K562 (cell line): Measurements from ENCODE around the gene GLB1L2. TPM values are rescaled to one million over a fixed set of nuclear protein-coding genes. Genes with fewer than 3 reads are reported as not detected.

Source experiments
- ATAC-seq: fragments of 200-7000 bp; cut with Tn5 transposase; 3 replicates; pipeline ENCODE4 v1.9.1; 2020; ENCODE audit warnings: moderate library complexity
- BruUV-seq: library from RNA; stranded (reverse); fragments of 400-500 nt; replicated peaks from 2 replicates; lab custom pipeline; 2021; lab: Mats Ljungman, UMichigan
- CTCF ChIA-PET: fragments of 300-600 bp; formaldehyde crosslinking; extraction: SDS; loops from one replicate; lab custom pipeline; 2021; ENCODE audit warnings: low intra/inter-chr PET ratio; lab: Yijun Ruan, JAX
- POLR2A ChIA-PET: fragments of 300-600, 350-650 bp; sonication (Branson Sonifier 250); formaldehyde crosslinking; extraction: SDS; loops from one replicate; lab custom pipeline; 2021; ENCODE audit warnings: antibody characterized with exemption, inconsistent platforms; lab: Yijun Ruan, JAX
- DNase-seq, 4 experiments: peaks; one replicate each; pipeline versions ENCODE4 v3.0.0 to v3.0.0-alpha.2; 2011 to 2018; ENCODE audit warnings: low spot score in 3 of 4, mixed read lengths in 3 of 4; ENCODE audit errors: extremely low read depth in 1 of 4
- FAIRE-seq: peaks from 2 replicates; lab custom pipeline; 2011; peaks lifted over from hg19 to GRCh38; lab: Jason Lieb, UNC
- H2AFZ ChIP-seq: 2 replicates; pipeline ENCODE4 v1.6.0; 2011; ENCODE audit warnings: low read depth, low read length, control low read depth, inconsistent platforms
- H3K27ac ChIP-seq: fragments of 200-600 bp; 3 replicates; pipeline ENCODE4 v1.8.0; 2011; ENCODE audit warnings: low read depth, mild to moderate bottlenecking, control low read depth, inconsistent platforms, low read length, moderate library complexity, mixed read lengths; ENCODE audit errors: extremely low read depth
- H3K27me3 ChIP-seq, 2 experiments: fragments of 300-600 bp in 1 of 2; 2 replicates in 1 of 2; 3 replicates in 1 of 2; pipeline versions ENCODE4 v1.6.0 to v1.8.0; 2011; ENCODE audit warnings: inconsistent platforms in 2 of 2, low read length in 2 of 2, mild to moderate bottlenecking in 1 of 2, mixed read lengths in 1 of 2, moderate library complexity in 1 of 2; ENCODE audit not compliant: control insufficient read depth in 2 of 2, insufficient read depth in 2 of 2
- H3K36me3 ChIP-seq: fragments of 300-600 bp; 3 replicates; pipeline ENCODE4 v1.8.0; 2011; ENCODE audit warnings: mild to moderate bottlenecking, low read length, inconsistent platforms; ENCODE audit not compliant: control insufficient read depth, insufficient read depth
- H3K4me1 ChIP-seq, 2 experiments: fragments of 200-600 bp in 1 of 2; replicated peaks in 1 of 2; 2 replicates in 1 of 2; 3 replicates in 1 of 2; pipeline versions ENCODE4 v1.5.1 to v1.8.0; 2011; ENCODE audit warnings: inconsistent platforms in 2 of 2, low read length in 2 of 2, mild to moderate bottlenecking in 1 of 2, mixed read lengths in 1 of 2, moderate library complexity in 1 of 2; ENCODE audit not compliant: control insufficient read depth in 2 of 2, insufficient read depth in 2 of 2
- H3K4me2 ChIP-seq: 2 replicates; pipeline ENCODE4 v1.6.1; 2011; ENCODE audit warnings: low read length, control low read depth, inconsistent platforms, mixed read lengths; ENCODE audit not compliant: insufficient read depth
- H3K4me3 ChIP-seq: fragments of 200-600 bp; sonication (generic), shearing (Covaris generic); 2 replicates; pipeline ENCODE4 v1.5.1; 2016; ENCODE audit warnings: control low read depth, inconsistent platforms
- H3K79me2 ChIP-seq: fragments of 200-600 bp; 3 replicates; pipeline ENCODE4 v1.8.0; 2011; ENCODE audit warnings: low read length, inconsistent platforms; ENCODE audit not compliant: control insufficient read depth, insufficient read depth
- H3K9ac ChIP-seq, 2 experiments: 2 replicates each; pipeline versions ENCODE4 v1.6.0 to v1.6.1; 2011; ENCODE audit warnings: low read depth in 2 of 2, low read length in 2 of 2, control low read depth in 1 of 2, inconsistent platforms in 1 of 2, mild to moderate bottlenecking in 1 of 2, mixed read lengths in 1 of 2; ENCODE audit not compliant: insufficient read depth in 1 of 2
- H3K9me1 ChIP-seq: one replicate; pipeline ENCODE4 v1.6.0; 2011; ENCODE audit warnings: inconsistent platforms, mild to moderate bottlenecking, low read length, moderate library complexity; ENCODE audit not compliant: control insufficient read depth, insufficient read depth
- H3K9me3 ChIP-seq: replicated peaks from 2 replicates; pipeline ENCODE4 v1.5.1; 2011; ENCODE audit warnings: low read depth, low read length, inconsistent platforms; ENCODE audit not compliant: control insufficient read depth, insufficient read depth
- H4K20me1 ChIP-seq: replicated peaks from 2 replicates; pipeline ENCODE4 v1.6.1; 2011; ENCODE audit warnings: low read length, inconsistent platforms, mixed read lengths; ENCODE audit not compliant: control insufficient read depth, insufficient read depth
- AFF4 ChIP-seq: sonication (generic); formaldehyde crosslinking; IDR thresholded peaks from 2 replicates; pipeline ENCODE4 v1.8.0; 2023; ENCODE audit warnings: mild to moderate bottlenecking, missing genetic modification reagents
- ATF7 ChIP-seq: fragments of 450-650 bp; IDR thresholded peaks from 2 replicates; pipeline ENCODE4 v1.7.1; 2014; ENCODE audit warnings: mild to moderate bottlenecking, moderate library complexity
- BCLAF1 ChIP-seq, 2 experiments: fragments of 450-650 bp in 1 of 2; IDR thresholded peaks; 2 replicates each; pipeline ENCODE4 v1.6.1; 2011 to 2017; ENCODE audit warnings: low read depth in 2 of 2, antibody characterized with exemption in 1 of 2, borderline replicate concordance in 1 of 2, low read length in 1 of 2, mild to moderate bottlenecking in 1 of 2, mixed read lengths in 1 of 2; ENCODE audit not compliant: control insufficient read depth in 1 of 2
- ESRRB ChIP-seq: fragments of 250-450 bp; sonication (Bioruptor Pico); IDR thresholded peaks from 2 replicates; pipeline ENCODE4 v1.5.0; 2020; ENCODE audit warnings: mild to moderate bottlenecking, moderate library complexity, borderline replicate concordance
- PHB2 ChIP-seq: fragments of 450-650 bp; IDR thresholded peaks from 2 replicates; pipeline ENCODE4 v1.6.1; 2017; ENCODE audit warnings: low read depth
- PTBP1 ChIP-seq: fragments of 200-400 bp; formaldehyde crosslinking; IDR thresholded peaks from 2 replicates; pipeline ENCODE4 v1.6.1; 2017; ENCODE audit warnings: low read depth, low read length
- RAD51 ChIP-seq: fragments of 450-650 bp; IDR thresholded peaks from 2 replicates; pipeline ENCODE4 v1.7.1; 2016; ENCODE audit warnings: low read depth, mild to moderate bottlenecking, borderline replicate concordance
- SUPT5H ChIP-seq: fragments of 450-650 bp; IDR thresholded peaks from 2 replicates; pipeline ENCODE4 v1.6.1; 2016
- ZFP91 ChIP-seq: sonication (generic); formaldehyde crosslinking; IDR thresholded peaks from 2 replicates; pipeline ENCODE4 v1.8.0; 2022; ENCODE audit warnings: mild to moderate bottlenecking, missing genetic modification reagents
- ZNF217 ChIP-seq: sonication (generic); formaldehyde crosslinking; IDR thresholded peaks from 2 replicates; pipeline ENCODE4 v1.8.0; 2022; ENCODE audit warnings: mild to moderate bottlenecking, missing genetic modification reagents
- ZNF253 ChIP-seq: fragments of 250-450 bp; sonication (Bioruptor Pico); conservative IDR thresholded peaks from 2 replicates; pipeline ENCODE4 v1.6.1; 2021; ENCODE audit warnings: mild to moderate bottlenecking
- WGBS: fragments of 100-300 bp; shearing (Covaris generic); methylation state at CpG from one replicate; pipeline ENCODE4 v1.1.6; 2016; ENCODE audit warnings: low coverage, mixed read lengths; ENCODE audit not compliant: insufficient coverage; ENCODE audit errors: missing lambda C conversion rate; 5-methylcytosine and 5-hydroxymethylcytosine counted together
- in situ Hi-C: fragments of 300-500 bp; cut with MboI; formaldehyde crosslinking; loops from 4 replicates; pipeline ENCODE4 v1.15.0; 2018; ENCODE audit warnings: inconsistent platforms, mixed read lengths
- intact Hi-C: fragments of 100-400 bp; cut with micrococcal nuclease; formaldehyde crosslinking; loops from 2 replicates; pipeline ENCODE4 v1.14.2; 2022
- polyA plus RNA-seq, 8 experiments: library from polyadenylated mRNA; depleted of rRNA in 4 of 8; stranded (reverse) in 5 of 8; unstranded in 3 of 8; fragments of >200 nt; fragmentation: Nextera tagmentation in 2 of 8; fragmentation: Illumina TruSeq in 1 of 8; extraction: Ambion mirVana in 2 of 8; extraction: Trizol in 1 of 8; gene quantifications; 2 replicates each; pipeline versions ENCODE4 v1.2.1 to v1.2.3, GENCODE V29; 2011 to 2014; ENCODE audit warnings: inconsistent platforms in 1 of 8, missing spikeins in 1 of 8
- total RNA-seq, 7 experiments: library from RNA; depleted of rRNA in 6 of 7; stranded (reverse); fragments of >200 nt in 6 of 7; fragmentation: Illumina TruSeq in 2 of 7; extraction: Trizol in 2 of 7; gene quantifications; 2 replicates each; pipeline versions ENCODE4 v1.2.1 to v1.2.3, GENCODE V29; 2011 to 2021; ENCODE audit warnings: low replicate concordance in 1 of 7

Gene GLB1L2
- total and polyA plus RNA-seq, 9 of the 15 experiments (the other 6 are each of a cell fraction or from before 2014, with no cell fraction given): 0.84 to 21.4 (median 13.8) TPM

- in situ Hi-C loops: no loop called here
- intact Hi-C loops: no loop called here
- no peak overlapping the region for H3K4me3 ChIP-seq
- ChIA-PET POLR2A (interaction anchor here (0.6 to 1.6 kb wide), 3 partner anchors 8 to 386 kb away, joined by 3 to 4 read pairs (median 3); no protein-coding TSS in a partner anchor), CTCF (no interaction called here)
- ATAC-seq (no peak), DNase-seq (no peak), FAIRE-seq (no peak)
- H3K27me3 ChIP-seq: no peaks in the 10 kb centered on the region
- no peaks in the 10 kb centered on the region for H3K79me2 ChIP-seq
- H3K9me3 ChIP-seq: no peaks in the 10 kb centered on the region
- H3K9ac ChIP-seq: no peak overlapping the region
- no TSS peak for BruUV-seq
- H3K27ac ChIP-seq: no peak overlapping the region
- no peak overlapping the region for H3K4me2 ChIP-seq
- H3K4me1 ChIP-seq: no peaks in the 10 kb centered on the region; a peak in 1 of 5 replicates
- H4K20me1 ChIP-seq: peaks cover 6% of the 10 kb centered on the region; the same call in 1 of the 2 replicates
- no peak overlapping the region for H2AFZ ChIP-seq
- WGBS: 55% methylated on average over 8 of the region's 8 CpGs
- H3K36me3 ChIP-seq: no peaks in the 10 kb centered on the region; the same call in 2 of the 3 replicates
- H3K9me1 ChIP-seq: no peaks in the 10 kb centered on the region
- TF ChIP-seq ZNF217 (CRISPR knock-in tag): no peak
- no peak for TF ChIP-seq RAD51
- no peak for TF ChIP-seq ATF7
- no peak for TF ChIP-seq PTBP1
- no peak for TF ChIP-seq ZNF253 (CRISPR knock-in tag)
- no peak for TF ChIP-seq ZFP91
- no peak for TF ChIP-seq AFF4
- no peak for TF ChIP-seq PHB2
- TF ChIP-seq ESRRB (CRISPR knock-in tag): no peak
- no peak for TF ChIP-seq SUPT5H
- TF ChIP-seq BCLAF1 (IDR thresholded peaks at IDR 0.05; ENCODE audit: borderline replicate concordance in 1 of 2, control insufficient read depth in 1 of 2, low read depth in 2 of 2, low read length in 1 of 2): no peak
These were observed 41.2 kb downstream of the GLB1L2 start for GRCh38 chr11:134372961-134373360.
